ENCODE results near the gene LIPK.

The LIPK gene

GRCh38 chr10:88786032-88786770 is 80.2 kb downstream of the LIPK start:
- no peak for DNase-seq (ENCODE audit: low read depth, low spot score)

- no peak for DNase-seq (ENCODE audit: low read depth, low spot score)
Observed at GRCh38 chr10:88787463-88787862, 81.4 kb downstream of the LIPK start.

GRCh38 chr10:88788924-88789323 is 82.9 kb downstream of the LIPK start:
- DNase-seq (ENCODE audit: low read depth, low spot score), result no peak

GRCh38 chr10:88791924-88792323 is 85.9 kb downstream of the LIPK start:
- DNase-seq (ENCODE audit: low read depth, low spot score), result peak; percentile 9

GRCh38 chr10:88792661-88793060 is 86.6 kb downstream of the LIPK start:
- peak; percentile 4 for DNase-seq (ENCODE audit: low read depth, low spot score)

GRCh38 chr10:88793712-88794299 is 87.8 kb downstream of the LIPK start:
- peak; percentile 7 for DNase-seq (ENCODE audit: low read depth, low spot score)

- no peak for DNase-seq (ENCODE audit: low read depth, low spot score)
Observed at GRCh38 chr10:88794731-88795130, 88.7 kb downstream of the LIPK start.

- DNase-seq (ENCODE audit: low read depth, low spot score), result no peak
Observed at GRCh38 chr10:88800152-88801125, 94.4 kb downstream of the LIPK start.
